Activated B cell treated with CpG ODN at 0.5 μM for 24 hours (primary cell): ENCODE data around the gene GIT2. TPM values are rescaled to one million over a fixed set of nuclear protein-coding genes. Genes with fewer than 3 reads are reported as not detected.
A peak's percentile ranks its signal among the peaks of the same experiment; 100 is the strongest.

Source experiments
- ATAC-seq: fragments of 200-7000 bp; cut with Tn5 transposase; one replicate; pipeline ENCODE4 v1.10.0; 2021; ENCODE audit warnings: low read depth, mild to moderate bottlenecking, moderate library complexity
- CTCF ChIA-PET: fragments of 350-600 bp; sonication (Branson Sonifier 250); formaldehyde crosslinking; loops from one replicate; lab custom pipeline; 2021; ENCODE audit warnings: antibody characterized with exemption; lab: Charles Lee
- POLR2A ChIA-PET: fragments of 350-600 bp; sonication (Branson Sonifier 250); formaldehyde crosslinking; loops from one replicate; lab custom pipeline; 2021; ENCODE audit warnings: antibody characterized with exemption; lab: Charles Lee
- DNase-seq: peaks from one replicate; pipeline ENCODE4 v3.0.0; 2022
- H3K27ac Mint-ChIP-seq: one replicate; pipeline ENCODE4 v1.8.0; 2020; ENCODE audit warnings: mixed read lengths
- H3K27me3 Mint-ChIP-seq: one replicate; pipeline ENCODE4 v1.8.0; 2021; ENCODE audit warnings: mixed read lengths
- H3K36me3 Mint-ChIP-seq: one replicate; pipeline ENCODE4 v1.8.0; 2021; ENCODE audit warnings: low read depth, mixed read lengths
- H3K4me1 Mint-ChIP-seq: one replicate; pipeline ENCODE4 v1.8.0; 2021; ENCODE audit warnings: mixed read lengths
- H3K4me3 Mint-ChIP-seq: one replicate; pipeline ENCODE4 v1.8.0; 2020; ENCODE audit warnings: mild to moderate bottlenecking, mixed read lengths
- H3K9me3 Mint-ChIP-seq: one replicate; pipeline ENCODE4 v1.8.0; 2020; ENCODE audit warnings: mixed read lengths
- intact Hi-C: fragments of 100-400 bp; cut with micrococcal nuclease; formaldehyde crosslinking; loops from one replicate; pipeline ENCODE4 v1.15.1; 2024
- total RNA-seq: library from RNA; stranded (reverse); gene quantifications from 2 replicates; pipeline ENCODE4 v1.2.3, GENCODE V29; 2022
- TF ChIP-seq, protein P1 (sequence below): fragments of 200-600 bp; IDR thresholded peaks from one replicate; pipeline ENCODE4 v1.8.0; 2022; ENCODE audit warnings: antibody characterized with exemption, mild to moderate bottlenecking

GIT2 gene
- total RNA-seq, 1 donor from 2014 or later: 107 TPM

GRCh38 chr12:109959411-109960093, 36.6 kb downstream of the GIT2 start:
- Mint-ChIP-seq H3K27ac (no peak overlapping the region), H3K4me1 (no peaks in the 10 kb centered on the region), H3K36me3 (peaks cover 86% of the 10 kb centered on the region), H3K9me3 (no peaks in the 10 kb centered on the region), H3K4me3 (no peak overlapping the region), H3K27me3 (no peaks in the 10 kb centered on the region)
- DNase-seq (no peak), ATAC-seq (no peak)
- ChIA-PET POLR2A (no interaction called here), CTCF (no interaction called here)
- TF ChIP-seq, protein P1, sequence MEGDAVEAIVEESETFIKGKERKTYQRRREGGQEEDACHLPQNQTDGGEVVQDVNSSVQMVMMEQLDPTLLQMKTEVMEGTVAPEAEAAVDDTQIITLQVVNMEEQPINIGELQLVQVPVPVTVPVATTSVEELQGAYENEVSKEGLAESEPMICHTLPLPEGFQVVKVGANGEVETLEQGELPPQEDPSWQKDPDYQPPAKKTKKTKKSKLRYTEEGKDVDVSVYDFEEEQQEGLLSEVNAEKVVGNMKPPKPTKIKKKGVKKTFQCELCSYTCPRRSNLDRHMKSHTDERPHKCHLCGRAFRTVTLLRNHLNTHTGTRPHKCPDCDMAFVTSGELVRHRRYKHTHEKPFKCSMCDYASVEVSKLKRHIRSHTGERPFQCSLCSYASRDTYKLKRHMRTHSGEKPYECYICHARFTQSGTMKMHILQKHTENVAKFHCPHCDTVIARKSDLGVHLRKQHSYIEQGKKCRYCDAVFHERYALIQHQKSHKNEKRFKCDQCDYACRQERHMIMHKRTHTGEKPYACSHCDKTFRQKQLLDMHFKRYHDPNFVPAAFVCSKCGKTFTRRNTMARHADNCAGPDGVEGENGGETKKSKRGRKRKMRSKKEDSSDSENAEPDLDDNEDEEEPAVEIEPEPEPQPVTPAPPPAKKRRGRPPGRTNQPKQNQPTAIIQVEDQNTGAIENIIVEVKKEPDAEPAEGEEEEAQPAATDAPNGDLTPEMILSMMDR: no peak
- intact Hi-C loops: no loop called here

GRCh38 chr12:109958374-109958773, 37.8 kb downstream of the GIT2 start:
- CTCF ChIA-PET: no interaction called here

GRCh38 chr12:109953656-109954055, 42.5 kb downstream of the GIT2 start:
- H3K4me3 Mint-ChIP-seq: no peak overlapping the region
- H3K27ac Mint-ChIP-seq: peak overlapping the region; percentile 68
- peaks cover 90% of the 10 kb centered on the region for H3K36me3 Mint-ChIP-seq
- H3K9me3 Mint-ChIP-seq: no peaks in the 10 kb centered on the region
- DNase-seq (no peak), ATAC-seq (no peak)
- intact Hi-C loops: no loop called here
- CTCF ChIA-PET: no interaction called here
- TF ChIP-seq, protein P1: no peak
- POLR2A ChIA-PET: no interaction called here
- peaks cover 18% of the 10 kb centered on the region for H3K4me1 Mint-ChIP-seq
- no peaks in the 10 kb centered on the region for H3K27me3 Mint-ChIP-seq

More at GRCh38 chr12:109958374-109958773, 37.8 kb downstream of the GIT2 start:
- TF ChIP-seq, protein P1: no peak
- ATAC-seq (no peak), DNase-seq (no peak)
- Mint-ChIP-seq H3K4me1 (peaks cover 2% of the 10 kb centered on the region), H3K4me3 (no peak overlapping the region), H3K36me3 (peaks cover 86% of the 10 kb centered on the region), H3K9me3 (no peaks in the 10 kb centered on the region), H3K27ac (no peak overlapping the region), H3K27me3 (no peaks in the 10 kb centered on the region)
- intact Hi-C loops: no loop called here
- POLR2A ChIA-PET: no interaction called here

GRCh38 chr12:109952873-109953272, 43.3 kb downstream of the GIT2 start:
- ATAC-seq: no peak
- TF ChIP-seq, protein P1: no peak
- Mint-ChIP-seq H3K36me3 (peaks cover 92% of the 10 kb centered on the region), H3K27me3 (no peaks in the 10 kb centered on the region), H3K9me3 (no peaks in the 10 kb centered on the region), H3K4me1 (peaks cover 23% of the 10 kb centered on the region), H3K4me3 (no peak overlapping the region), H3K27ac (peak overlapping the region; percentile 68)
- DNase-seq: no peak
- ChIA-PET POLR2A (interaction anchor here (0.7 kb wide), 1 partner anchor 46 kb away, joined by 3 read pairs; the partner anchor contains the start of gene ANKRD13A), CTCF (no interaction called here)
- intact Hi-C loops: no loop called here

GRCh38 chr12:109952160-109952858, 43.9 kb downstream of the GIT2 start:
- Mint-ChIP-seq H3K4me1 (peaks cover 29% of the 10 kb centered on the region), H3K27ac (peak overlapping the region; percentile 68), H3K27me3 (no peaks in the 10 kb centered on the region), H3K9me3 (no peaks in the 10 kb centered on the region), H3K4me3 (no peak overlapping the region), H3K36me3 (peaks cover 95% of the 10 kb centered on the region)
- intact Hi-C loops: no loop called here
- ATAC-seq (peak; percentile 94), DNase-seq (no peak)
- TF ChIP-seq, protein P1: no peak
- POLR2A ChIA-PET: interaction anchor here (0.7 kb wide), 1 partner anchor 47 kb away, joined by 3 read pairs; the partner anchor contains the start of gene ANKRD13A
- CTCF ChIA-PET: no interaction called here
